ENCODE data around the gene HEXIM2.
"Not testable (repeated sequence)": the region's sequence is repeated elsewhere in the genome, so short reads cannot be mapped to it uniquely, and the experiment has no call there.

The HEXIM2 gene, protein sequence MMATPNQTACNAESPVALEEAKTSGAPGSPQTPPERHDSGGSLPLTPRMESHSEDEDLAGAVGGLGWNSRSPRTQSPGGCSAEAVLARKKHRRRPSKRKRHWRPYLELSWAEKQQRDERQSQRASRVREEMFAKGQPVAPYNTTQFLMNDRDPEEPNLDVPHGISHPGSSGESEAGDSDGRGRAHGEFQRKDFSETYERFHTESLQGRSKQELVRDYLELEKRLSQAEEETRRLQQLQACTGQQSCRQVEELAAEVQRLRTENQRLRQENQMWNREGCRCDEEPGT

DNA sequence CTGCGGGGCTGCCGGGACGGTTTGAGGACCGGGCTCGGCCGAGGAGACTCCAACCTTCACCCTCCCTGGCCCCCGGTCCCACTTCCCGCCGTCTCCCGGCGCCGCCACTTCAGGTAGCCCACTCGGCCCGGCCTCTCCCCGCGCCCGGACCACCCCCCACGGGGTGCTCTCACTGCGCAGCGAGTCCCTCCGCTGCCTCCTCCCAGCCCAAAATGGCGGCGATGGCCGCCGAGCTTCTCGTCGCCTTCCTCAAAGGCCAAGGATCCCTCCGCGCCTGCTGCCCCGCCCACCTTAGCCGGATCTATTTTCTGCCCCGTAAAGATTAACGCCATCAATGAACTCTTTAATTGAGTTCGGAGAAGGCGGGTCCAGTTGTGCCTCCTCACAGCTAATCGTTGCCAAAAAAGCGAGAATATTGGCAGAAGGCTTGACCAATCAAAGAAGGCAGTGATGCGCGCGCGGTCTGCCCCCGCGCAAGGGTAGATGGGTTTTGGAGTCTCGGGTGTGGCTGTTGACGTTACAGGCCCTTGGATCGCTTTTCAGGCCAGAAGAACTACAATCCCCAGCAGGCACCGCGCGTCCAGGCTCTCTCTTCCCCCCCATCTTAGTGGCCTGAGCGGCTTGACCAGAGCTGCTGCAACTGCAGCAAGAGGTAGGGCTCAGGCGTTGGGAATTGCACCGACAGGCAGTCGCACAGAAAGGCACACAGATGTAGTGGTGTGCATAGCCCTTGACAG lies at the start of gene HEXIM2:
Gene HEXIM2 (plus strand): TSS at position 588 of the 737 bp plus-strand sequence. CDS start 919 bp downstream, outside the sequence.
- in situ Hi-C loops (cut with HindIII; ENCODE audit: low sequenced_read_pairs): no loop called here

DNA sequence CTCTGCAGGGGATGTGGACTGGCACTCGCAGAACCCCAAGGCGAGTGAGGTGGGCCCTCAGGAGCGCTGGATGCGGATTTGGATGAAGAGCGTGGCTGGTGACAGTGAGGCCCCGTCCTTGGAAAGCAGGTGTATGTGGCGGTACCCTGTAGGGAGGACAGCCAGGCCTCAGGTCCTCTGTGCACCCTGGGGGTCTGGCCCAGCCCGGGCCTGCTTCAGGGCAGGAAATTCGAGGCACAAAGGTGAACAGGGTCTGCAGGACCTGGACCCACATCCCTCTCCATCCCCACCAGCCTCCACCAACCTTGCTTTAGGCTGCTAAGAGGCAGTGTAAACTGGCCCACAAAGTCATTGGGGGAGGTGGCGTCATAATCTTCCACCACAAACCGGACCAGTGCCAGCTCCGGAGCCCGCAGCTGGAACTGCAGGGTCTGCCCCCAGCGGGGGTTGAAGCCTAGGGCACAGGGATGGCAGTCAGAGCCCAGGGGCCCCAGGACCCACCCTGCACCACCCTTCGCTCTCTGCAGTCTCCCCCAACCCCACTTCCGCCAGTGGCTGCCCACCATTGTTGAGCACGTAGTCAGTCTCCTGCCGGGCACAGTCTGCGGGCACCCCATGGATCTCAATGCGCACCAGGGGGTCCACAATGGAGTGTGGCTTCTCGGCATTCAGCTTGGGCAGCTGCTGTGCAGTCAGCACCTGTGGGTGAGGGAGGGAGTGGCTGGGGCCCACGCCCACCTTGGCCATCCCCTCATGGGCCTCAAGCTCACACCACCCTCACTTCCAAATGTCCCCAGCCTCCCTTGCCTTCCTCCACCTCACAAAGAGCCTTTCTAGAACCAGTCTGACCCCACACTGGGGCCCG lies 48.9 kb upstream of the HEXIM2 start:
- in situ Hi-C loops (cut with HindIII; ENCODE audit: low sequenced_read_pairs): no loop called here

DNA sequence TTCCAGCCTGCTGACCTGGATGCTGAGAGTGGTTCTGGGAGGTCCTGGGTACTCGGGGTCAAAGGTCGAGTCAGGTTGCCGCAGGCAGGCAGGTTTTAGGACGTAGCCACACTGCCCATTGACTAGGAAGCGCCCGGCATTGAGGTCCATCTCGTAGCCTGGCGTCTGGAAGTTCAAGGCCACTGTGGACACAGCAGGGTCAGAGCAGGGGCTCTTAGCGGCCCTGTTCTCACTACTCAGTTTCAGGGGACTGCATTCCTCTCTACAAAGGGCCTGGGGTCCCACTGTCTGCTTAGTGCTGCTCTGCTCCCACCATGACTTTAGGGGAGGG lies 48.3 kb upstream of the HEXIM2 start:
- in situ Hi-C loops (cut with HindIII; ENCODE audit: low sequenced_read_pairs): no loop called here

DNA sequence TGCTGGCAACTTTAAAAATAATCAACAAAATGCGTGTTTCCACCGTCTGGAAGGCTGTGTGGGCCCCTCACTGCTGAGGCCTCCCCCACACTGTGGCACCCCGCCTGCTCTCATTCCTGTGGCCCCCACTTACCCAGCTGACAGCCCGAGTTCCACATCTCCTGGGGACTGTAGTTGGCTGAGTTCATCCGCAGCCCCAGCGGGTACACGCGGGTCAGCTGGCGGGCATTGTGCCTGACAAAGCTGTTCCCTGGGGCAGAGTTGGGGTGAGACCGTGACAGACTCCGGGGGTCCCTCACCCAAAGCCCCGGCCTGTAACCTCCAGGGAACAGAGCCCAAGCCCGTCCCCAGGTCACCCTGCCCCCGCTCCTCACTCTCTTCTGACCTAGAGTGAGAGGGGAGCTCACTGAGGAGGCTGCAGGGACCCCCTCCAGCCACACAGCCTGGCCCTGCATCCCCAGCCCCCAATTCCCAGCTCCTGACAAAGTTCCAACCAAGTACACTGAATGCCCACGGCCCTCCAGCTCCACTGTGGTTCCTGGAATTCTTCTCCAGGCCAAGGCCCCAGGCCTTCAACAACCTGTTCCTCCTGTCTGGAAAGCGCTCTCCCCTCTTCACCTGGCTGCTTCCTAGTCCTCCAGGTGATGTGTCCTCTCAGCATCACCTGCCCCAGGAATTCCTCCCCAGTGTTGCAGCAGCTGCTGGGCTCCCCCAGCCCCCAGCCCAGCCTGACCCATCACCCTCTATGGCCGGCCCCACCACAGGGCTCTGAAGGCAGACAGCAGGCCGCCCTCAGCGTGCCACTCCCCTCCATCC lies 47.4 kb upstream of the HEXIM2 start:
- in situ Hi-C loops (cut with HindIII; ENCODE audit: low sequenced_read_pairs): no loop called here

DNA sequence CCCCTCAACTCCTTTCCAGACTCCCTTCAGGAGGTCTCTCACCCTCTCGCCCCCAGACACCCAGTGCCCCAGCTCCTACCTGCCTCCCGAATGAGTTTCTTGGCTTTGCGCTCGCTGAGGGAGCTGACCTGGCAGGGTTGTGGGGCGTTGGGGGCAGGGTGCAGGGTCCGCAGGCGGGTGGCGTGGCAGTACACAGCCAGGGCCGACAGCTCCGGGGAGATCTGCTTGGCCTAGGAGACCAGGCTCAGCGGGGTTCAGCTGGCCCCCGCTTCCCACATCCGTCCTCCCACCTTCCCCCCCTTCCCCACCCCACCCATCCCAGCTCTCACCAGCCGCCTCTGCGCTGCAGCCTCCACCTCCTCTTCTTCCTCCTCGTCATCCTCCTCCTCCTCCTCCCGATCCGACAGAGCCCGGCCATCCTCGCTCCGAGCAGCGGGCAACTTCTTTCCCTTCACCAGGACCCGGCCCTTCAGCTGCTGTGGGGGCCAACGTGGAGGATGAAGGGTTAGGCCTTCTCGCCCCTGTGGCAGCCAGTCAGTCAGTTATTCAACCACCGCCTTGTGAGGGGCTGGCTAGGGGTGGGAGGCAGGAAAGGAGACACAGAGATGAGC lies 46.6 kb upstream of the HEXIM2 start:
- in situ Hi-C loops (cut with HindIII; ENCODE audit: low sequenced_read_pairs): no loop called here

DNA sequence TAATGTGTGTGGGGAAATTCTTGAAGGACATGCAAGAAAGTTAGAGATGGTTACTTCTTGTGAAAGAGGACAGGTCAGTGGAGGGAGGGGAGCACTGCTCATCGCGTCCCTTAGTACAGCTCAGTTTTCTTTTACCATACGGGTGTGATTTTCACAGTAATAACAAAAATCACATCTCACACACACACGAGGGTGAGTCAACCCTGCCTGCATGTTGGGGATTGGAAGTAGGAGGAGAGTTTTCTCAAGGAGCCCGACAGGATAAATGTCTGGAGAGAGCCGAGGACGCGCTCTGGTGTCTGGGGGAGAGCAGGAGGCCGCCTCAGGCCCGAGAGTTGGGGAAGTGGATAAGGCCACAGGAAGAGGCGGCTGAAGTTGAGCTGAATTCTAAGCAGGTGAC lies 45.8 kb upstream of the HEXIM2 start:
- in situ Hi-C loops (cut with HindIII; ENCODE audit: low sequenced_read_pairs): no loop called here

DNA sequence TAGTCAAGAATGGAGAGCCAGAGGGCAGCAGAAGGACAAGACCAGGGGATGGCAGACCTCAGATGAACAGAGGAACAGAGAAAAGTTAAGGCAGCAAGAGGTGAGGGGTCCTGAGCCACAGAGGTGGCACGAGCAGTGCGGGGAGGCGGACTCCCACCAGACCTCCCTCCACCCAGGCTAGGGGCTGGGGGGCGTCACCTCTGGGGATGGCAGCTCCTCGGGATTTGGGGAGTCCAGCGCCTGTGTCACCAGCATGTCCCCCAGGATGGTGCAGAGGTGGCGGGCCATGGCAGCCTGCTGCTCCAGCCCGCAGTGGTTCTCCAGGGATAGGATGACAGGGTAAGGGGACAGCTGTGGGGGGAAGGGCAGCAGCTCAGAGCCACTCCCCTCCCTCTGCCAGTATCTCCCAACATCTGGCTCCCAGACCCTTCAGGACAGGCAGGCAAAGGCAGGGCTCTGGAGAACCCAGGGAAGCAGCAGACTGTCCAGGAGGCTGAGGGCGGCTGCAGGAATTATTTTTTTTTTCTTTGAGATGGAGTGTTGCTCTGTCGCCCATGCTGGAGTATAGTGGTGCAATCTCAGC lies 45.1 kb upstream of the HEXIM2 start:
- in situ Hi-C loops (cut with HindIII; ENCODE audit: low sequenced_read_pairs): no loop called here

DNA sequence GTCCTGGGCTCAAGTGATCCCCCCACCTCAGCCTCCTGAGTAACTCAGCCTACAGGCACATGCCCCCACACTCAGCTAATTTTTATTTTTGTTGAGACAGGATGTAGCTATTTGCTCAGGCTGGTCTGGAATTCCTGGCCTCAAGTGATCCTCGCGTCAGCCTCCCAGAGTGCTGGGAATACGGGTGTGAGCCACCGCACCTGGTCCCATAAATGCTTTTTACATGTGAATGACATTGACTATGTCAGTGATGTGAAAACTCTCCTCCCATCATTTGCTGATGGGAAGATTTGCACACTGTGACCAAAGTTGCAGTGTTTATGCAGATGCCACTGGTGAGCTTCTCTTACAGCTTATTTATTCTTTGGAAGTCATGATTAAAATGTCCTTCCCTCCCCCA lies 44.3 kb upstream of the HEXIM2 start:
- in situ Hi-C loops (cut with HindIII; ENCODE audit: low sequenced_read_pairs): no loop called here

DNA sequence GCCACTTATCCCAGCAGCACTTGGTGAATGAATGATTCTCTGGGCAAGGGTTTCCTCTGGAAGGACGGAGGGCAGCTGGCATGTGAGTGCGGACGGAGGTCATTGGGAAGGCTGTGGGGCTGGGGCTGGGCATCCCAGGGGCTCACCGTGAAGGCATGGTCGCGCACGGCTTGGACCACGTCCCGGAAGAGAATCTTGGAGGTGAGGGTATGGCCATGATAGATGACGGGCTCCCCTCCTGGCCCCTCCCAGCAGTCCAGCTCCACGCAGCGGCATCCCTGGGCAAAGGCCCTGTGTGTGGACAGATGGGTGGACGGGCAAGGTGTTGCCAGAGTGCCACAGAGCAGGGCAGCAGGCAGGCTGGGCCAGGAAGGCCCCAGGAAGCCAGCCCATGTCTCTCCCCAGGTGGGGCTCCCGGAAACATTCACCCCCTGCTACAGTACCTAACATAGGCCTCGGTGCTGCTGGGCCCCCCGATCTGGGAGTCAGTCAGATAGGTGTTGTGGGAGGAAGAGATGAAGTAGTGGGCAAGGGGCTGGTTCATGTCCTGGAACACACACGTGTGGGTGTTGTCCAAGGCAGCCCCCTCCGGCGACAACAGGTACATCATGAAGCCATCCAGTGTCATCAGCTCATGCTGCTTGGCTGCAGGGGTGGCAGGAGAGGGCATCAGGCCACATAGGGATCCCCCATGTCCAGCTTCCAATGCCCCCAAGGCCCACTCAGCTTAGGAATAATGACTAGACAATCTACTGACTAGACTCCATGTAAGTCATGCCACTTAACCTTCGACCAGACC lies 43.6 kb upstream of the HEXIM2 start:
- in situ Hi-C loops (cut with HindIII; ENCODE audit: low sequenced_read_pairs): no loop called here

DNA sequence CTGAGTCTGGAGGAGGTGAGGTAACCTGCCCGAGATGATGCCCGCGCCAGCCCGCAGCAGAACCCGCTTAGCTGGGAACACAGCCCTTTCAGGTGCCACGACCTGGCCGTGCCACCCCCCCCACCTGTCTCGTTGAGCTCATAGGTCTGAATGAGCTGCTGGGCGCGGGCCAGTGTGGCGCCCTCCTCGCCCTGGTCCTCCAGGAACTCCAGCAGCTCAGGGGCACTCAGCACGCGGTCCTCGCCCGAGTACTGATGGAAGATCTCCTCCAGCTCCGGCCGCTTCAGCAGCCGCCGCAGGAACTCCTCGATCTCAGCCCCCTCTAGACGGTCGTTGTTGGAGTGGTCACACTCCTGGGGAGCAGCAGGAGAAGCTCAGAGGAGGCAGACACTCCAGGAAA lies 43.0 kb upstream of the HEXIM2 start:
- in situ Hi-C loops (cut with HindIII; ENCODE audit: low sequenced_read_pairs): no loop called here

DNA sequence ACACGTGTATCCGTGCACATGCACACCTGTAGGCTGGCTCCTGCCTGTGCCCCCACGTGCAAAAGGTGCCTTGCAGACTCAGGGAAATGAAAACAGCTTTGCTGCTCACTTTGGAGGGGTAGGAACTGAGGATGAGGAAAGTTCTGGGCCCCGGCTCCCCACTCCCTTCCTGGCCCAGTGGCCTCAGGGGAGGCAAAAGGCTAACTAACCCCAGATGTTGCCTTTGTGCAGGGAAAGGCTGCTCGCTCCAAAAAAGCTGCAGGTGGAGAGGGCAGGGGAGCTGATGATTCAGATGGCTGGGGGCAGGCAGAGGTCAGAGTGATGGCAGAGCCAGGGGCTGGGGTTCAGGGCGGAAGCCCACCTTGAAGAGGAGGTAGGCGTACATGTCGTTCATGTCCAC lies 41.7 kb upstream of the HEXIM2 start:
- in situ Hi-C loops (cut with HindIII; ENCODE audit: low sequenced_read_pairs): no loop called here

DNA sequence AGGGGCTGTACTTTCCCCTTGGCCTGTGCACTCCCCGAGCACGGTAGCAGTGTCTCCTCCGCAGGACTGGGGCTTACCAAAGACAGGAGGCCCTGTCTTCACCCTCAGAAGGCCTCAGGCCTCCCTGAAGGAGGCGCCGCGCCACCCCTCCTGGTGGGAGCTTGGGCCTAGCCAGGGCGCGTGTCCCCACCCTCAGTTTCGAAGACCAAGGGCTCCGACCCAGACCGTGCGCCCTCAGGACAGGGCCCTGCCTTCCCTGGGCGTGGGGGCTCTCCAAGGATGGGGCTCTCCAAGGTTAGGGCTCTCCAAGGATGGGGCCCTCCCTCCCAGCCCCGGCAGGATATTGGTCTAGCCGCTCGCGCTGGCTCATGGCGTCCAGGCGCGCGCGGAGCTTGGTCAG lies 41.1 kb upstream of the HEXIM2 start:
- in situ Hi-C loops (cut with HindIII; ENCODE audit: low sequenced_read_pairs): no loop called here

DNA sequence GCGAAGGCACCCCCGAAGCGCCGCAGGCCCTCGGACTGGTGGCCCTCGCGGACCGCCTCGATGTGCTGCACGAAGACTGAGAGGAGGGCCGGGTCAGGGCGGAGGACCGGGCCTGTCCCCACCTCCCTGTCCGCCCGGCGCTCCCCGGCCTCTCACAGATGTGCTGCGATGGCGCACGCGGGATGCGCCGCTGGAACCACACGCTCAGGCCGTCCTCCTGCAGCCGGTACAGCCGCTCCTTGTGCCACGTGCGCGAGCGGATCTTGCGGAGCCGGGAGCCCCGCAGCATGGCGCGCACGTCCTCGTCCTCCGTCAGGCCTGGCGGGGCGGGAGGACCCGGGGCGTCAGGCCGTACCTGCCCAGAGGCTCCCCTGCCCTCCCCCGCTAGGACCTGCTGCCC lies 40.6 kb upstream of the HEXIM2 start:
- in situ Hi-C loops (cut with HindIII; ENCODE audit: low sequenced_read_pairs): no loop called here

DNA sequence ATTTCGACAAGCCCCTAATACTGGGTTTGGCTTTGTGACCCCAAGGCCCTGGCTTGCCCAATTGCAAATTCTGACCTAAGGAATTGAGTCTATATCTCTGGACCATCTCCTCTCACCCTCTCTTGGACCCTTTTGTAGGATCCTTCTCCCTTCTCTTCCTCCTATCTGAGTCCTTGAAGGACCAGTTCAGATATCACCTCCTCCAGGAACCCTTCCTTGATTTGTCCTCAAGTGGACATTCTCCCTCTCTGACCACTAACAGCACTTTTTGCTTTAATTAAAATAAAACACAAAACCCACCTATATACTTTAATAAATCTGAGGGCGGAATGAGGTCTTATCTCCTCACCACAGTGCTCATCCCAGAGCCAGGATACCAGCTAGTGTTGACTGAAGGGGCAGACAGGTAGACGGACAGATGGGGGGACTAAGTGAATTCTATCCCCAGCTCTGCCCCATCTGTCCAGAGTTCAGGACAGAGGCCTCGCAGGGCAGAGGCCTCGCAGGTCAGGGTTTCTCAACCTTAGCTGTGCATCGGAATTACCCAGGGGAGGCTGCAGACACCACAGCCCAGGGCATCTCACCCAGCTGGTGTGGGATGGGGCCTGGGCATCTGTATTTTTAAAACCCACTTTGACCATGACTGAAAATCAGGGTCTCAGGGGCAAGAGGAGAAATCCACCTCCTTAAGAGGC lies 38.5 kb upstream of the HEXIM2 start:
- in situ Hi-C loops (cut with HindIII; ENCODE audit: low sequenced_read_pairs): no loop called here

DNA sequence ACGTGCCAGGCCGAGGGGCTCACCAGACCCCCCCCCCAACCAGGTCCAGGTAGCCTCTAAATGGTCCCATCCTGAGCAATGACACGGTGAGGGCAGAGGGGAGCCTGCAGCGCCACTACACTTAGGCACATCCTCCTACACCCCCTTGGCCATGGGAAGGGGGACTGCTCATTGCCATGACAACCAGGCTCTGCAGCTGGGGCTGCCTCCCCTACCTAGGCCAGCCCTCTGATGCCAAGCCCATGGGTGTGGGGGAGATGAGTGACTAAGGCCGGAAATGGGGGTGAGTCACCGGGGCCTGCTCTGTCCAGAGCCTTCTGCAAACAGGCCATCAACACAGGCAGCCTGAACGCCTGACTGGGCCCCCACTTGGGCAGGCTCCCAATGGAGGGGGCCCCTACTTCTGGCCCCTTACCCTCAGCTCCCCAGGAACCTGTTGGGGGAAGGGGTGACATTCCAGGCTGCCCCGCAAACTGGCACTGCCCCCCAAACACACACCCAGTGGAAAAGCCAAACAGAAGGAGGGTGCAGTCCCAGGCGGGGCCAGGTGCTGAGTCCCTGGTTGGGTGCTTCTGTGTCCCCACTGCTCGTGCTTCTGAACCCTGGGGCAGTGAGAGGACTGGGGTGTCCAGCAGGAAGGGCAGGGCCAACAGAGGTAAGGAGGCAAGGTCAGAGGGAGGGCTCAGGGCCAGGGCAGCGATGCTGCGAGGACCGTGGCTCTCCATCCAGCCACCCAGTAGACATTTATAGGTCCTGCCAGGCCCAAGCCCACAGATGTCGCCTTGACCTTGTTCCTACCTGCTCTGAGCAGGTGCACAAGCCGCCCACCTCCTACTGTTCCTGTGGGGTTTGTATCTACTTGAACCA lies 37.5 kb upstream of the HEXIM2 start:
- in situ Hi-C loops (cut with HindIII; ENCODE audit: low sequenced_read_pairs): no loop called here

DNA sequence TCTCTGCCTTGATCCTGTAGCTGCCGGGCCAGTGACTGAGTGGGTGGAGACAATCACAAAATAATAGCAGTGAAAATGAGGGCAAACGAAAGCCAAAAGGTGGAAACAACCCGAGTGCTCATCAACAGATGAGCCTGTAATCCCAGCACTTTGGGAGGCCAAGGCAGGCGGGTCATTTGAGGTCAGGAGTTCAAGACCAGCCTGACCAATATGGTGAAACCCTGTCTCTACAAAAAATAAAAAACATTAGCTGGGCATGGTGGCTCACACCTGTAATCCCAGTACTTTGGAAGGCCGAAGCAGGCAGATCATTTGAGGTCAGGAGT lies 36.9 kb upstream of the HEXIM2 start:
- in situ Hi-C loops (cut with HindIII; ENCODE audit: low sequenced_read_pairs): not testable (repeated sequence)

DNA sequence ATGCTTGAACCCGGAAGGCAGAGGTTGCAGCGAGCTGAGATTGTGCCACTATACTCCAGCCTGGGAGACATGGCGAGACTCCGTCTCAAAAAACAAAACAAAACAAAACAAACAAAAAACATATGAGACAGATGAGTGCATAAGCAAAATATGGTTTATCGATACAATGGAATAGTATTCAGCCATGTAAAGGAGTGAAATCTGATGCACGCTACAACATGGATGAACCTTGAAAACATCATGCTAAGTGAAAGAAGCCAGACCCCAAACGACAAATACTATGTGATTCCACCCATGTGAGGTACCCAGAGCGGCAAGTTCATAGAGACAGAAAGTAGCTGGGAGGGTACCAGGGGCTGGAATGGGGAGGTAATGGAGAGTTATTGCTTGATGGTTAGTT lies 36.2 kb upstream of the HEXIM2 start:
- in situ Hi-C loops (cut with HindIII; ENCODE audit: low sequenced_read_pairs): no loop called here

DNA sequence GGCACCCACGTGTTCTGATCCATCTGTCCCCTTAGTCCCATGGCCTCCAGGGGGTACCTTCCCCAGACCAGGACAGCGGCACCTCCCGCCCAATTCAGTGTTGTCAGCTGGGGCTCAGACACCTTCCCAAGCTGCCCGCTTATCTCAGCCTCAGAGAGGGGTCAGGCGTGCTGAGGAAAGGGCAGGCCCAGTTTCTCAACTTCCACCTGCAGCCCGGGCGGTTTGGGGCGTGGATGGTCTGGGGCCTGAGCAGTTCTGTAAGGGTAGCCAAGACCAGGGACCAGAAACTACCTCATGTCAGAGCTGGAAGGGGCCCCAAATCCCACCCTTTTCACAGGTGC lies 34.5 kb upstream of the HEXIM2 start:
- in situ Hi-C loops (cut with HindIII; ENCODE audit: low sequenced_read_pairs): no loop called here
